Naive thymus-derived CD4-positive, alpha-beta T cell (primary cell): ENCODE data around the gene BPI. TPM values are rescaled to one million over a fixed set of nuclear protein-coding genes. Genes with fewer than 3 reads are reported as not detected.

Experiments used
- ATAC-seq: fragments of 150-1000 bp; cut with Tn5 transposase; 2 replicates; pipeline ENCODE4 v1.10.0; 2021; ENCODE audit warnings: mild to moderate bottlenecking, moderate library complexity
- CTCF ChIA-PET: fragments of 350-600 bp; sonication (Branson Sonifier 250); formaldehyde crosslinking; loops from one replicate; lab custom pipeline; 2021; ENCODE audit warnings: antibody characterized with exemption; lab: Charles Lee
- POLR2A ChIA-PET: fragments of 350-600 bp; sonication (Branson Sonifier 250); formaldehyde crosslinking; loops from one replicate; lab custom pipeline; 2021; ENCODE audit warnings: antibody characterized with exemption, inconsistent platforms; lab: Charles Lee
- DNase-seq, 9 donors: peaks; one replicate each; pipeline versions ENCODE4 v3.0.0 to v3.0.0-alpha.2; 2020 to 2022; ENCODE audit warnings: mixed read lengths in 1 of 9
- H3K27ac ChIP-seq: one replicate; pipeline ENCODE4 v1.7.0; 2013; ENCODE audit warnings: mild to moderate bottlenecking, low read depth, low read length, moderate library complexity
- H3K27me3 ChIP-seq, 2 donors: one replicate each; pipeline ENCODE4 v1.7.0; 2013; ENCODE audit warnings: low read length in 2 of 2, mild to moderate bottlenecking in 2 of 2, moderate library complexity in 2 of 2; ENCODE audit not compliant: control insufficient read depth in 2 of 2, insufficient read depth in 2 of 2
- H3K36me3 ChIP-seq, 3 experiments: 1 replicate in 2 of 3; 2 replicates in 1 of 3; pipeline ENCODE4 v1.7.0; 2013; ENCODE audit warnings: low read length in 3 of 3, mild to moderate bottlenecking in 3 of 3, moderate library complexity in 1 of 3; ENCODE audit not compliant: insufficient read depth in 3 of 3, control insufficient read depth in 2 of 3
- H3K4me1 ChIP-seq, 2 donors: one replicate each; pipeline ENCODE4 v1.7.0; 2013; ENCODE audit warnings: low read length in 2 of 2, mild to moderate bottlenecking in 2 of 2, moderate library complexity in 1 of 2; ENCODE audit not compliant: control insufficient read depth in 2 of 2, insufficient read depth in 2 of 2
- H3K4me3 ChIP-seq: 2 replicates; pipeline ENCODE4 v1.7.0; 2013; ENCODE audit warnings: mild to moderate bottlenecking, low read length
- H3K9me3 ChIP-seq, 3 experiments: 1 replicate in 2 of 3; 2 replicates in 1 of 3; pipeline ENCODE4 v1.7.0; 2013; ENCODE audit warnings: low read length in 3 of 3; ENCODE audit not compliant: control insufficient read depth in 2 of 3
- H3K27ac Mint-ChIP-seq, 9 donors: one replicate each; pipeline ENCODE4 v1.8.0; 2020 to 2022; ENCODE audit warnings: mixed read lengths in 9 of 9, mild to moderate bottlenecking in 8 of 9, moderate library complexity in 5 of 9, inconsistent platforms in 2 of 9
- H3K27me3 Mint-ChIP-seq, 5 donors: one replicate each; pipeline ENCODE4 v1.8.0; 2021 to 2022; ENCODE audit warnings: mixed read lengths in 5 of 5, mild to moderate bottlenecking in 1 of 5
- H3K36me3 Mint-ChIP-seq, 5 donors: one replicate each; pipeline ENCODE4 v1.8.0; 2020 to 2022; ENCODE audit warnings: mixed read lengths in 5 of 5, mild to moderate bottlenecking in 3 of 5, inconsistent platforms in 1 of 5
- H3K4me1 Mint-ChIP-seq, 7 donors: one replicate each; pipeline ENCODE4 v1.8.0; 2020 to 2022; ENCODE audit warnings: mixed read lengths in 7 of 7, mild to moderate bottlenecking in 3 of 7, inconsistent platforms in 1 of 7
- H3K4me3 Mint-ChIP-seq, 10 donors: one replicate each; pipeline ENCODE4 v1.8.0; 2020 to 2022; ENCODE audit warnings: mild to moderate bottlenecking in 10 of 10, mixed read lengths in 10 of 10, moderate library complexity in 6 of 10, inconsistent platforms in 2 of 10
- H3K9me3 Mint-ChIP-seq, 11 donors: one replicate each; pipeline ENCODE4 v1.8.0; 2020 to 2022; ENCODE audit warnings: mixed read lengths in 11 of 11, mild to moderate bottlenecking in 4 of 11, inconsistent platforms in 1 of 11, moderate library complexity in 1 of 11
- intact Hi-C, 2 donors: fragments of 100-400 bp; cut with micrococcal nuclease; formaldehyde crosslinking; loops; one replicate each; pipeline ENCODE4 v1.15.1; 2023
- polyA plus RNA-seq, 2 donors: library from polyadenylated mRNA; unstranded; fragments of 300-500 nt; fragmentation: Illumina TruSeq; gene quantifications; one replicate each; pipeline ENCODE4 v1.2.3, GENCODE V29; 2021
- total RNA-seq, 6 experiments: library from RNA in 5 of 6; stranded (reverse) in 5 of 6; gene quantifications; 1 replicate in 5 of 6; 2 replicates in 1 of 6; pipeline ENCODE4 v1.2.3 and lab custom pipeline; 2021 to 2026

BPI gene
- total and polyA plus RNA-seq, 7 experiments from 2014 or later, result 0.29 to 2.4 TPM; not detected in 5

- H3K27me3 Mint-ChIP-seq, result no peaks in the 10 kb centered on the region
- peaks cover 0 to 1% (median 0%) of the 10 kb centered on the region in 11 donors for H3K9me3 Mint-ChIP-seq
- H3K27me3 ChIP-seq, result no peaks in the 10 kb centered on the region
- H3K27ac Mint-ChIP-seq, result no peak overlapping the region
- H3K36me3 ChIP-seq, result no peaks in the 10 kb centered on the region
- ChIA-PET CTCF (no interaction called here), POLR2A (no interaction called here)
- DNase-seq (no peak), ATAC-seq (no peak)
- no peaks in the 10 kb centered on the region for H3K4me1 ChIP-seq
- intact Hi-C loops, result no loop called here
- H3K4me3 Mint-ChIP-seq, result no peak overlapping the region
- no peaks in the 10 kb centered on the region for H3K9me3 ChIP-seq
- no peaks in the 10 kb centered on the region for H3K36me3 Mint-ChIP-seq
- H3K27ac ChIP-seq, result no peak overlapping the region
- H3K4me3 ChIP-seq, result no peak overlapping the region
- H3K4me1 Mint-ChIP-seq, result peaks cover 0 to 4% (median 0%) of the 10 kb centered on the region in 7 donors
Measured at GRCh38 chr20:38354227-38354626, 50.3 kb downstream of the BPI start.

- POLR2A ChIA-PET, result no interaction called here
- H3K36me3 Mint-ChIP-seq, result no peaks in the 10 kb centered on the region
- DNase-seq, result no peak
- intact Hi-C loops, result loop anchor here in 1 of 2 donors (5.0 kb wide), 1 partner anchor 298 kb away; no protein-coding TSS in a partner anchor
- Histone ChIP-seq H3K27ac (no peak overlapping the region), H3K36me3 (no peaks in the 10 kb centered on the region), H3K4me3 (no peak overlapping the region), H3K27me3 (no peaks in the 10 kb centered on the region), H3K9me3 (no peaks in the 10 kb centered on the region), H3K4me1 (no peaks in the 10 kb centered on the region)
- H3K4me1 Mint-ChIP-seq, result peaks cover 0 to 4% (median 0%) of the 10 kb centered on the region in 7 donors
- H3K4me3 Mint-ChIP-seq, result no peak overlapping the region
- ATAC-seq, result no peak
- peaks cover 0 to 1% (median 0%) of the 10 kb centered on the region in 11 donors for H3K9me3 Mint-ChIP-seq
- H3K27ac Mint-ChIP-seq, result no peak overlapping the region
- CTCF ChIA-PET, result no interaction called here
- H3K27me3 Mint-ChIP-seq, result no peaks in the 10 kb centered on the region
Measured at GRCh38 chr20:38355161-38356012, 51.4 kb downstream of the BPI start.

- no peak overlapping the region for H3K27ac Mint-ChIP-seq
- DNase-seq (no peak), ATAC-seq (no peak)
- Histone ChIP-seq H3K9me3 (no peaks in the 10 kb centered on the region), H3K4me1 (no peaks in the 10 kb centered on the region), H3K36me3 (no peaks in the 10 kb centered on the region), H3K4me3 (no peak overlapping the region), H3K27ac (no peak overlapping the region), H3K27me3 (no peaks in the 10 kb centered on the region)
- no peak overlapping the region for H3K4me3 Mint-ChIP-seq
- H3K9me3 Mint-ChIP-seq, result peaks cover 0 to 1% (median 0%) of the 10 kb centered on the region in 11 donors
- CTCF ChIA-PET, result no interaction called here
- intact Hi-C loops, result loop anchor here in 1 of 2 donors (5.0 kb wide), 1 partner anchor 300 kb away; no protein-coding TSS in a partner anchor
- POLR2A ChIA-PET, result no interaction called here
- peaks cover 0 to 4% (median 0%) of the 10 kb centered on the region in 7 donors for H3K4me1 Mint-ChIP-seq
- no peaks in the 10 kb centered on the region for H3K36me3 Mint-ChIP-seq
- H3K27me3 Mint-ChIP-seq, result no peaks in the 10 kb centered on the region
Measured at GRCh38 chr20:38357653-38358207, 53.8 kb downstream of the BPI start.

- H3K4me1 ChIP-seq, result no peaks in the 10 kb centered on the region
- intact Hi-C loops, result loop anchor here in 1 of 2 donors (5.0 kb wide), 1 partner anchor 301 kb away; no protein-coding TSS in a partner anchor
- H3K27ac Mint-ChIP-seq, result no peak overlapping the region
- no peaks in the 10 kb centered on the region for H3K36me3 Mint-ChIP-seq
- no peak overlapping the region for H3K4me3 ChIP-seq
- no peaks in the 10 kb centered on the region for H3K27me3 Mint-ChIP-seq
- H3K27me3 ChIP-seq, result no peaks in the 10 kb centered on the region
- no peak for DNase-seq
- ATAC-seq, result no peak
- H3K9me3 ChIP-seq, result no peaks in the 10 kb centered on the region
- H3K4me1 Mint-ChIP-seq, result peaks cover 0 to 4% (median 0%) of the 10 kb centered on the region in 7 donors
- peaks cover 0 to 1% (median 0%) of the 10 kb centered on the region in 11 donors for H3K9me3 Mint-ChIP-seq
- CTCF ChIA-PET, result no interaction called here
- POLR2A ChIA-PET, result no interaction called here
- H3K27ac ChIP-seq, result no peak overlapping the region
- H3K4me3 Mint-ChIP-seq, result no peak overlapping the region
- H3K36me3 ChIP-seq, result no peaks in the 10 kb centered on the region
Measured at GRCh38 chr20:38358556-38358955, 54.6 kb downstream of the BPI start.

- Histone ChIP-seq H3K36me3 (no peaks in the 10 kb centered on the region), H3K27me3 (no peaks in the 10 kb centered on the region), H3K4me3 (no peak overlapping the region), H3K4me1 (no peaks in the 10 kb centered on the region), H3K9me3 (no peaks in the 10 kb centered on the region), H3K27ac (no peak overlapping the region)
- Mint-ChIP-seq H3K4me3 (no peak overlapping the region), H3K27me3 (peaks cover 0 to 7% (median 0%) of the 10 kb centered on the region in 5 donors), H3K27ac (no peak overlapping the region), H3K36me3 (no peaks in the 10 kb centered on the region), H3K4me1 (no peaks in the 10 kb centered on the region), H3K9me3 (no peaks in the 10 kb centered on the region)
- DNase-seq (no peak), ATAC-seq (no peak)
- ChIA-PET CTCF (no interaction called here), POLR2A (no interaction called here)
- intact Hi-C loops, result no loop called here
Measured at GRCh38 chr20:38363004-38363747, 59.2 kb downstream of the BPI start.

GRCh38 chr20:38369389-38369788, 65.4 kb downstream of the BPI start:
- H3K27ac Mint-ChIP-seq, result no peak overlapping the region
- no peak overlapping the region for H3K4me3 Mint-ChIP-seq
- ChIA-PET CTCF (no interaction called here), POLR2A (no interaction called here)
- Histone ChIP-seq H3K9me3 (no peaks in the 10 kb centered on the region), H3K36me3 (no peaks in the 10 kb centered on the region), H3K4me3 (no peak overlapping the region), H3K27me3 (no peaks in the 10 kb centered on the region), H3K27ac (no peak overlapping the region), H3K4me1 (no peaks in the 10 kb centered on the region)
- DNase-seq, result no peak
- intact Hi-C loops, result no loop called here
- ATAC-seq, result peak; percentile 53
- H3K4me1 Mint-ChIP-seq, result peaks cover 0 to 9% (median 3%) of the 10 kb centered on the region in 7 donors
- no peaks in the 10 kb centered on the region for H3K36me3 Mint-ChIP-seq
- peaks cover 0 to 2% (median 0%) of the 10 kb centered on the region in 11 donors for H3K9me3 Mint-ChIP-seq
- peaks cover 0 to 9% (median 0%) of the 10 kb centered on the region in 5 donors for H3K27me3 Mint-ChIP-seq
